ENCODE measurements around the gene MOB2. TPM values are rescaled to one million over a fixed set of nuclear protein-coding genes. Genes with fewer than 3 reads are reported as not detected.
"Not testable (repeated sequence)": the region's sequence is repeated elsewhere in the genome, so short reads cannot be mapped to it uniquely, and the experiment has no call there.

Gene MOB2
- total and polyA plus RNA-seq, 7 donors = 44.5 to 75.1 (median 58.1) TPM

GRCh38 chr11:1433568-1433967 lies 53.0 kb downstream of the MOB2 start:
- Histone ChIP-seq H3K36me3 (ENCODE audit: insufficient read depth in 1 of 2, low read depth in 1 of 2) (no peaks in the 10 kb centered on the region), H3K4me1 (no peaks in the 10 kb centered on the region), H3K27me3 (ENCODE audit: insufficient read depth in 3 of 3, low read length in 2 of 3) (peaks cover 0 to 15% (median 0%) of the 10 kb centered on the region in 3 donors), H3K4me3 (no peak overlapping the region), H3K9me3 (no peaks in the 10 kb centered on the region), H3K27ac (no peak overlapping the region)
- DNase-seq (no peak), ATAC-seq (no peak)
- WGBS, 3 donors = 60 to 73% (median 66%) methylated on average over 14 to 15 of the region's 15 CpGs
- no peak for TF ChIP-seq CTCF (IDR thresholded peaks at IDR 0.05)
- intact Hi-C loops (cut with DNase I) = no loop called here

- ATAC-seq (no peak), DNase-seq (no peak)
- H3K27ac ChIP-seq = no peak overlapping the region
- peaks cover 0 to 9% (median 0%) of the 10 kb centered on the region in 3 donors for H3K27me3 ChIP-seq (ENCODE audit: insufficient read depth in 3 of 3, low read length in 2 of 3)
- no peak for TF ChIP-seq CTCF (IDR thresholded peaks at IDR 0.05)
- no peaks in the 10 kb centered on the region for H3K9me3 ChIP-seq
- H3K4me1 ChIP-seq = no peaks in the 10 kb centered on the region
- no peak overlapping the region for H3K4me3 ChIP-seq
- WGBS, 3 donors = 88 to 95% (median 94%) methylated on average over 20 to 22 of the region's 22 CpGs
- no peaks in the 10 kb centered on the region for H3K36me3 ChIP-seq (ENCODE audit: insufficient read depth in 1 of 2, low read depth in 1 of 2)
- intact Hi-C loops (cut with DNase I) = no loop called here
Measured at GRCh38 chr11:1428762-1429316, 57.7 kb downstream of the MOB2 start.

- ATAC-seq = no peak
- 66 to 75% (median 72%) methylated on average over 17 of the region's 17 CpGs for WGBS, 3 donors
Measured at GRCh38 chr11:1425439-1425838, 61.1 kb downstream of the MOB2 start.

GRCh38 chr11:1425006-1425405 lies 61.6 kb downstream of the MOB2 start:
- no peaks in the 10 kb centered on the region for H3K9me3 ChIP-seq
- H3K36me3 ChIP-seq (ENCODE audit: insufficient read depth in 1 of 2, low read depth in 1 of 2) = no peaks in the 10 kb centered on the region
- no peaks in the 10 kb centered on the region for H3K27me3 ChIP-seq (ENCODE audit: insufficient read depth in 3 of 3, low read length in 2 of 3)
- no peak overlapping the region for H3K4me3 ChIP-seq
- intact Hi-C loops (cut with DNase I) = no loop called here
- no peak overlapping the region for H3K27ac ChIP-seq
- 82 to 85% (median 83%) methylated on average over 21 to 22 of the region's 22 CpGs for WGBS, 3 donors
- DNase-seq (no peak), ATAC-seq (no peak)
- TF ChIP-seq CTCF (IDR thresholded peaks at IDR 0.05) = no peak
- H3K4me1 ChIP-seq = no peaks in the 10 kb centered on the region

More at GRCh38 chr11:1425439-1425838, 61.1 kb downstream of the MOB2 start:
- Histone ChIP-seq H3K36me3 (ENCODE audit: insufficient read depth in 1 of 2, low read depth in 1 of 2) (no peaks in the 10 kb centered on the region), H3K9me3 (no peaks in the 10 kb centered on the region), H3K4me3 (no peak overlapping the region), H3K4me1 (no peaks in the 10 kb centered on the region), H3K27ac (no peak overlapping the region), H3K27me3 (ENCODE audit: insufficient read depth in 3 of 3, low read length in 2 of 3) (no peaks in the 10 kb centered on the region)
- intact Hi-C loops (cut with DNase I) = no loop called here
- no peak for DNase-seq
- no peak for TF ChIP-seq CTCF (IDR thresholded peaks at IDR 0.05)

GRCh38 chr11:1423406-1423805 lies 63.2 kb downstream of the MOB2 start:
- ATAC-seq; intact Hi-C loops (cut with DNase I); H3K36me3 ChIP-seq (ENCODE audit: insufficient read depth in 1 of 2, low read depth in 1 of 2); H3K4me3 ChIP-seq; H3K4me1 ChIP-seq; DNase-seq; H3K27ac ChIP-seq; H3K27me3 ChIP-seq (ENCODE audit: insufficient read depth in 3 of 3, low read length in 2 of 3); H3K9me3 ChIP-seq: not testable (repeated sequence)
- 87 to 94% (median 90%) methylated on average over 13 to 19 of the region's 22 CpGs for WGBS, 3 donors

Data from psoas muscle (tissue), 8 donors.